NCI-H128 (cell line): Measurements from ENCODE around the gene NUP153.

Experiments used
- DNase-seq: peaks from one replicate; lab custom pipeline; 2025; ENCODE audit not compliant: unreplicated experiment; lab: John Stamatoyannopoulos, UW

Gene NUP153

GRCh38 chr6:17565399-17565798, 141.3 kb downstream of the NUP153 start:
- no peak for DNase-seq
